Measurements from ENCODE around the gene IL3RA. TPM values are rescaled to one million over a fixed set of nuclear protein-coding genes. Genes with fewer than 3 reads are reported as not detected.

IL3RA gene
- total and polyA plus RNA-seq, 8 donors, result 2.4 to 10.1 (median 4.5) TPM; not detected in 1

GRCh38 chrX:1419545-1420355 is 83.2 kb downstream of the IL3RA start:
- TF ChIP-seq, protein P1, sequence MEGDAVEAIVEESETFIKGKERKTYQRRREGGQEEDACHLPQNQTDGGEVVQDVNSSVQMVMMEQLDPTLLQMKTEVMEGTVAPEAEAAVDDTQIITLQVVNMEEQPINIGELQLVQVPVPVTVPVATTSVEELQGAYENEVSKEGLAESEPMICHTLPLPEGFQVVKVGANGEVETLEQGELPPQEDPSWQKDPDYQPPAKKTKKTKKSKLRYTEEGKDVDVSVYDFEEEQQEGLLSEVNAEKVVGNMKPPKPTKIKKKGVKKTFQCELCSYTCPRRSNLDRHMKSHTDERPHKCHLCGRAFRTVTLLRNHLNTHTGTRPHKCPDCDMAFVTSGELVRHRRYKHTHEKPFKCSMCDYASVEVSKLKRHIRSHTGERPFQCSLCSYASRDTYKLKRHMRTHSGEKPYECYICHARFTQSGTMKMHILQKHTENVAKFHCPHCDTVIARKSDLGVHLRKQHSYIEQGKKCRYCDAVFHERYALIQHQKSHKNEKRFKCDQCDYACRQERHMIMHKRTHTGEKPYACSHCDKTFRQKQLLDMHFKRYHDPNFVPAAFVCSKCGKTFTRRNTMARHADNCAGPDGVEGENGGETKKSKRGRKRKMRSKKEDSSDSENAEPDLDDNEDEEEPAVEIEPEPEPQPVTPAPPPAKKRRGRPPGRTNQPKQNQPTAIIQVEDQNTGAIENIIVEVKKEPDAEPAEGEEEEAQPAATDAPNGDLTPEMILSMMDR (IDR thresholded peaks at IDR 0.05), result no peak
- no peak for TF ChIP-seq POLR2AphosphoS5 (IDR thresholded peaks at IDR 0.05)
- TF ChIP-seq POLR2A (IDR thresholded peaks at IDR 0.05), result no peak
- TF ChIP-seq EP300 (IDR thresholded peaks at IDR 0.05), result no peak
- Histone ChIP-seq H3K27me3 (no peaks in the 10 kb centered on the region), H3K36me3 (peaks cover 16 to 80% (median 59%) of the 10 kb centered on the region in 4 donors), H3K4me3 (no peak overlapping the region), H3K27ac (no peak overlapping the region), H3K4me1 (peaks cover 0 to 3% (median 0%) of the 10 kb centered on the region in 4 donors), H3K9me3 (peaks cover 14 to 32% (median 25%) of the 10 kb centered on the region in 4 donors)
- no peak for DNase-seq
- 87 to 91% (median 89%) methylated on average over 14 to 19 of the region's 19 CpGs for WGBS, 5 donors
- intact Hi-C loops (cut with DNase I; ENCODE audit: low total_unique reads), result no loop called here

DNA sequence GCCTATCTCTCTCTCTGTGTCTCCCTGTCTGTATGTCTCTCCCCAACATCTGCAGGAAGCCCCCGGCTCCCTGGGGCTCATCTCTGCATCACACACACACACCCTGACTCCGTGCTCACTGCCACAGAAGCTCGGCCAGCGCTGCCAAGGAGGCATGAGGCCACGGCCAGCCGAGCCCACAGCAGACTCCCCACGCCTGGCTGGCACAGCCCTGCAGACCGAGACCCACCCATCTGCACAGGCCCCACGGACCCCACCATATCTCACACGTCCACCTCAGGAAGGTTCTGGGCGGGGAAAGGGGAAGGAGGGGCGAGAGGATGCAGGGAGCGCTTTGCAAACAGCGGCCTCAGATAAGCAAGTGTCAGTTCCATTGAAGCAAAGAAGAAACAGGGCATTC is 83.8 kb downstream of the IL3RA start:
- H3K9me3 ChIP-seq, result peaks cover 14 to 32% (median 25%) of the 10 kb centered on the region in 4 donors
- DNase-seq, result no peak
- H3K4me1 ChIP-seq, result peaks cover 0 to 3% (median 0%) of the 10 kb centered on the region in 4 donors
- no peak overlapping the region for H3K27ac ChIP-seq
- H3K36me3 ChIP-seq, result peaks cover 19 to 84% (median 63%) of the 10 kb centered on the region in 4 donors
- intact Hi-C loops (cut with DNase I; ENCODE audit: low total_unique reads), result no loop called here
- TF ChIP-seq, protein P1 (IDR thresholded peaks at IDR 0.05), result no peak
- TF ChIP-seq POLR2A (IDR thresholded peaks at IDR 0.05) (no peak), EP300 (IDR thresholded peaks at IDR 0.05) (no peak), POLR2AphosphoS5 (IDR thresholded peaks at IDR 0.05) (no peak)
- WGBS, 5 donors, result 37 to 66% (median 55%) methylated on average over 8 to 14 of the region's 14 CpGs
- H3K27me3 ChIP-seq, result no peaks in the 10 kb centered on the region
- no peak overlapping the region for H3K4me3 ChIP-seq

DNA sequence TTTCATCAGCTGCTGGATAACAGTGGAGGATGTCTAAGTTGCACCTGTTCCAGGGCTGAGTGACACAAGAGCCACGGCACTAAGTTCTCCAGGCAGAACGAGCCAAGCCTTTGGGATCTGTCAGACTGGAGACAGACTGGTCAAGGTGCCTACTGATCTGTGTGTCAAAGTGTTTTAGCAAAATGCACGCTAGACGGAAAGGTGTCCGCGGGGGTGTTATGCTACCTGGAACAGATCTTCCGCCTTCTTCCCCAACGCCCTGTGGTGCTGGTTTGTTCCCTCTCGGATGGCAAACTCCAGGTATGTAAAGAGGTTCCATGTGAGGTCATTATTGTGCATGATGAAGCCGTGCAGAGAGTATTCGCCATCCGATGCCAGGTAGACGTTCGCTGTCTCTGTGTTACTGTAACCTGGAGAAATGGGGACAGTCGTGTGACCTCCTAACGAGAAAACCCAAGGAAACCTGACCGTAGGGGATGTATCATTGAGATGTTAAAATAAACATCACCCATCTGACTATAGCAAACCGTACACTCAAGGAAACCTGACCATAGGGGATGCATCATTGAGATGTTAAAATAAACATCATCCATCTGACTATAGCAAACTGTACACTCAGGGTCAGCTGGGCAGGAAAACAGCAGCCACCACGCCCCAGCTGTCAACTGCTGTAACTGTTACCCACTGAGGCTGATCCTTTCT is 85.0 kb downstream of the IL3RA start:
- Histone ChIP-seq H3K9me3 (peaks cover 14 to 32% (median 25%) of the 10 kb centered on the region in 4 donors), H3K36me3 (peaks cover 19 to 85% (median 65%) of the 10 kb centered on the region in 4 donors), H3K4me1 (peaks cover 0 to 3% (median 0%) of the 10 kb centered on the region in 4 donors), H3K27me3 (no peaks in the 10 kb centered on the region), H3K27ac (no peak overlapping the region), H3K4me3 (no peak overlapping the region)
- intact Hi-C loops (cut with DNase I; ENCODE audit: low total_unique reads), result no loop called here
- no peak for TF ChIP-seq POLR2A (IDR thresholded peaks at IDR 0.05)
- TF ChIP-seq POLR2AphosphoS5 (IDR thresholded peaks at IDR 0.05), result no peak
- TF ChIP-seq, protein P1 (IDR thresholded peaks at IDR 0.05), result no peak
- no peak for TF ChIP-seq EP300 (IDR thresholded peaks at IDR 0.05)
- WGBS, 5 donors, result 97% methylated on average over 19 of the region's 19 CpGs
- DNase-seq, result no peak

GRCh38 chrX:1422135-1422465 is 85.5 kb downstream of the IL3RA start:
- Histone ChIP-seq H3K4me1 (peaks cover 0 to 3% (median 0%) of the 10 kb centered on the region in 4 donors), H3K4me3 (no peak overlapping the region), H3K27me3 (no peaks in the 10 kb centered on the region), H3K9me3 (peaks cover 14 to 32% (median 25%) of the 10 kb centered on the region in 4 donors), H3K27ac (no peak overlapping the region), H3K36me3 (peaks cover 19 to 81% (median 63%) of the 10 kb centered on the region in 4 donors)
- TF ChIP-seq, protein P1 (IDR thresholded peaks at IDR 0.05), result no peak
- TF ChIP-seq POLR2AphosphoS5 (IDR thresholded peaks at IDR 0.05) (no peak), EP300 (IDR thresholded peaks at IDR 0.05) (no peak), POLR2A (IDR thresholded peaks at IDR 0.05) (no peak)
- WGBS, 5 donors, result 94 to 99% (median 96%) methylated on average over 4 of the region's 4 CpGs
- DNase-seq, result no peak
- intact Hi-C loops (cut with DNase I; ENCODE audit: low total_unique reads), result no loop called here
